ENCODE results near the gene FOXP2.
"Not testable (repeated sequence)": the region's sequence is repeated elsewhere in the genome, so short reads cannot be mapped to it uniquely, and the experiment has no call there.

Gene FOXP2

GRCh38 chr7:114414156-114415063 lies at the start of gene FOXP2:
Gene FOXP2 (plus strand): TSS chr7:114414815. CDS start chr7:114426512, 11,697 bp downstream.
- peak; percentile 43 for DNase-seq

- no peak for DNase-seq
Observed at GRCh38 chr7:114365791-114366190, 48.8 kb upstream of the FOXP2 start.

- DNase-seq = no peak
Observed at GRCh38 chr7:114368492-114368891, 46.1 kb upstream of the FOXP2 start.

GRCh38 chr7:114369294-114369693 lies 45.3 kb upstream of the FOXP2 start:
- DNase-seq = no peak

- DNase-seq = no peak
Observed at GRCh38 chr7:114372619-114373018, 42.0 kb upstream of the FOXP2 start.

- no peak for DNase-seq
Observed at GRCh38 chr7:114375907-114376306, 38.7 kb upstream of the FOXP2 start.

- DNase-seq = not testable (repeated sequence)
Observed at GRCh38 chr7:114383946-114384345, 30.7 kb upstream of the FOXP2 start.

GRCh38 chr7:114384346-114384745 lies 30.3 kb upstream of the FOXP2 start:
- DNase-seq = not testable (repeated sequence)

GRCh38 chr7:114388021-114388420 lies 26.6 kb upstream of the FOXP2 start:
- DNase-seq = no peak

GRCh38 chr7:114392686-114393085 lies 21.9 kb upstream of the FOXP2 start:
- DNase-seq = no peak

GRCh38 chr7:114402876-114403635 lies 11.6 kb upstream of the FOXP2 start:
- no peak for DNase-seq

GRCh38 chr7:114405427-114405826 lies 9.2 kb upstream of the FOXP2 start:
- peak; percentile 48 for DNase-seq

GRCh38 chr7:114409750-114410149 lies 4.9 kb upstream of the FOXP2 start:
- no peak for DNase-seq

GRCh38 chr7:114412548-114412947 lies 2.1 kb upstream of the FOXP2 start:
- no peak for DNase-seq

GRCh38 chr7:114413761-114414155 lies 857 bp upstream of the FOXP2 start:
- no peak for DNase-seq

- DNase-seq = no peak
Observed at GRCh38 chr7:114415064-114415989, 712 bp downstream of the FOXP2 start.

GRCh38 chr7:114416129-114416990 lies 1.7 kb downstream of the FOXP2 start:
- DNase-seq = peak; percentile 30

GRCh38 chr7:114417290-114417689 lies 2.7 kb downstream of the FOXP2 start:
- no peak for DNase-seq

GRCh38 chr7:114418117-114418516 lies 3.5 kb downstream of the FOXP2 start:
- DNase-seq = no peak

- no peak for DNase-seq
Observed at GRCh38 chr7:114419441-114420272, 5.0 kb downstream of the FOXP2 start.
